K562 (cell line): Measurements from ENCODE around the gene SLC26A2. TPM values are rescaled to one million over a fixed set of nuclear protein-coding genes. Genes with fewer than 3 reads are reported as not detected.
A peak's percentile ranks its signal among the peaks of the same experiment; 100 is the strongest.

ENCODE experiments used
- ASH1L ChIP-seq: fragments of 450-650 bp; IDR thresholded peaks from 2 replicates; pipeline ENCODE4 v1.6.1; 2018; ENCODE audit warnings: borderline replicate concordance, mild to moderate bottlenecking, low read depth; ENCODE audit not compliant: partially characterized antibody
- CBX8 ChIP-seq: fragments of 200-600 bp; sonication (generic); IDR thresholded peaks from 2 replicates; pipeline ENCODE4 v1.6.1; 2012; ENCODE audit warnings: borderline replicate concordance, mixed run types, low read depth, mild to moderate bottlenecking, moderate library complexity, mixed read lengths, low read length, control low read depth, inconsistent platforms; ENCODE audit not compliant: poor library complexity, severe bottlenecking; ENCODE audit errors: extremely low read depth
- EP400 ChIP-seq: fragments of 450-650 bp; IDR thresholded peaks from 2 replicates; pipeline ENCODE4 v1.6.1; 2017; ENCODE audit warnings: antibody characterized with exemption, mild to moderate bottlenecking, moderate library complexity
- PML ChIP-seq: IDR thresholded peaks from 2 replicates; pipeline ENCODE4 v1.6.1; 2012; ENCODE audit warnings: low read length, inconsistent platforms
- RBFOX2 ChIP-seq: fragments of 200-400 bp; formaldehyde crosslinking; IDR thresholded peaks from 2 replicates; pipeline ENCODE4 v1.6.1; 2017; ENCODE audit warnings: low read depth, mild to moderate bottlenecking, low read length, moderate library complexity
- polyA plus RNA-seq, 8 experiments: library from polyadenylated mRNA; depleted of rRNA in 4 of 8; stranded (reverse) in 5 of 8; unstranded in 3 of 8; fragments of >200 nt; fragmentation: Nextera tagmentation in 2 of 8; fragmentation: Illumina TruSeq in 1 of 8; extraction: Ambion mirVana in 2 of 8; extraction: Trizol in 1 of 8; gene quantifications; 2 replicates each; pipeline versions ENCODE4 v1.2.1 to v1.2.3, GENCODE V29; 2011 to 2014; ENCODE audit warnings: inconsistent platforms in 1 of 8, missing spikeins in 1 of 8
- total RNA-seq, 7 experiments: library from RNA; depleted of rRNA in 6 of 7; stranded (reverse); fragments of >200 nt in 6 of 7; fragmentation: Illumina TruSeq in 2 of 7; extraction: Trizol in 2 of 7; gene quantifications; 2 replicates each; pipeline versions ENCODE4 v1.2.1 to v1.2.3, GENCODE V29; 2011 to 2021; ENCODE audit warnings: low replicate concordance in 1 of 7
- TF ChIP-seq, protein P1 (sequence below): IDR thresholded peaks from 2 replicates; pipeline ENCODE4 v1.6.1; 2011; ENCODE audit warnings: borderline replicate concordance, low read depth, mild to moderate bottlenecking, moderate library complexity, low read length; ENCODE audit not compliant: insufficient read depth, poor library complexity, severe bottlenecking
- TF ChIP-seq, protein P2 (sequence below): sonication (generic); formaldehyde crosslinking; IDR thresholded peaks from 2 replicates; pipeline ENCODE4 v1.8.1; 2023; ENCODE audit warnings: mild to moderate bottlenecking, missing genetic modification reagents, moderate library complexity

The SLC26A2 gene
- total and polyA plus RNA-seq, 9 of the 15 experiments (the other 6 are each of a cell fraction or from before 2014, with no cell fraction given): 1.1 to 6.3 (median 3.6) TPM

DNA sequence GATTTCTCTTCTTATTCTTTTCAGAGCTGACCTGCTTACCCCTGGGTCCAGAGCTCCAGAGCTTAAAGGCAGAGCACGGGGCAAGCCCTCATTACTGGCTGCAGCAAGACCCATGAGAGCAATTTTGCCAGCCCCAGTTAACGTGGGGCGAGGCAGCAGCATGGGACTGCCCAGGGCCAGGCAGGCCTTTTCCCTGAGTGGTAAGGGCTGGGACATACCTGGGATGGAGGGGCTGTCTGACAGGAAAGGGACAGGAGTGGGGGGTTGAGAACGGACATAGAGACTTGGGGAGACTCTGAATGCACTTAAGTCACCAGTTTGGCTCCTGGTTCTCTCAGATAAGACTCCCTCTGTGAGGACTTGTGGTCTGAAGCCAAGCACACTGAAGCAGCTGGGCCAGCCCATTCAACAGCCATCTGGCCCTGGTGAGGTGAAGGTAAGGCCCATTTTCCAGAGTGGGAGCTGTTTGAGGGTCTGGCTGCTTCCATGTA lies 66.2 kb downstream of the SLC26A2 start (continued):
- TF ChIP-seq CBX8 (no peak), ASH1L (no peak), PML (peak; percentile 83), RBFOX2 (no peak), EP400 (0 out of 2 replicates have a peak, but pooled peaks have one; percentile 19)
- TF ChIP-seq, protein P1, sequence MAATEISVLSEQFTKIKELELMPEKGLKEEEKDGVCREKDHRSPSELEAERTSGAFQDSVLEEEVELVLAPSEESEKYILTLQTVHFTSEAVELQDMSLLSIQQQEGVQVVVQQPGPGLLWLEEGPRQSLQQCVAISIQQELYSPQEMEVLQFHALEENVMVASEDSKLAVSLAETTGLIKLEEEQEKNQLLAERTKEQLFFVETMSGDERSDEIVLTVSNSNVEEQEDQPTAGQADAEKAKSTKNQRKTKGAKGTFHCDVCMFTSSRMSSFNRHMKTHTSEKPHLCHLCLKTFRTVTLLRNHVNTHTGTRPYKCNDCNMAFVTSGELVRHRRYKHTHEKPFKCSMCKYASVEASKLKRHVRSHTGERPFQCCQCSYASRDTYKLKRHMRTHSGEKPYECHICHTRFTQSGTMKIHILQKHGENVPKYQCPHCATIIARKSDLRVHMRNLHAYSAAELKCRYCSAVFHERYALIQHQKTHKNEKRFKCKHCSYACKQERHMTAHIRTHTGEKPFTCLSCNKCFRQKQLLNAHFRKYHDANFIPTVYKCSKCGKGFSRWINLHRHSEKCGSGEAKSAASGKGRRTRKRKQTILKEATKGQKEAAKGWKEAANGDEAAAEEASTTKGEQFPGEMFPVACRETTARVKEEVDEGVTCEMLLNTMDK: no peak
- TF ChIP-seq, protein P2, sequence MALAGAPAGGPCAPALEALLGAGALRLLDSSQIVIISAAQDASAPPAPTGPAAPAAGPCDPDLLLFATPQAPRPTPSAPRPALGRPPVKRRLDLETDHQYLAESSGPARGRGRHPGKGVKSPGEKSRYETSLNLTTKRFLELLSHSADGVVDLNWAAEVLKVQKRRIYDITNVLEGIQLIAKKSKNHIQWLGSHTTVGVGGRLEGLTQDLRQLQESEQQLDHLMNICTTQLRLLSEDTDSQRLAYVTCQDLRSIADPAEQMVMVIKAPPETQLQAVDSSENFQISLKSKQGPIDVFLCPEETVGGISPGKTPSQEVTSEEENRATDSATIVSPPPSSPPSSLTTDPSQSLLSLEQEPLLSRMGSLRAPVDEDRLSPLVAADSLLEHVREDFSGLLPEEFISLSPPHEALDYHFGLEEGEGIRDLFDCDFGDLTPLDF: no peak
- TF ChIP-seq, all 486 proteins: peak for 66
